GM18499 (cell line): ENCODE data around the gene ALCAM.

ENCODE experiments used
- ATAC-seq: cut with Tn5 transposase; IDR thresholded peaks from one replicate; pipeline ENCODE4 v1.9.1; 2021; ENCODE audit warnings: moderate number of reproducible peaks; ENCODE audit not compliant: insufficient read depth, unreplicated experiment

The ALCAM gene

DNA sequence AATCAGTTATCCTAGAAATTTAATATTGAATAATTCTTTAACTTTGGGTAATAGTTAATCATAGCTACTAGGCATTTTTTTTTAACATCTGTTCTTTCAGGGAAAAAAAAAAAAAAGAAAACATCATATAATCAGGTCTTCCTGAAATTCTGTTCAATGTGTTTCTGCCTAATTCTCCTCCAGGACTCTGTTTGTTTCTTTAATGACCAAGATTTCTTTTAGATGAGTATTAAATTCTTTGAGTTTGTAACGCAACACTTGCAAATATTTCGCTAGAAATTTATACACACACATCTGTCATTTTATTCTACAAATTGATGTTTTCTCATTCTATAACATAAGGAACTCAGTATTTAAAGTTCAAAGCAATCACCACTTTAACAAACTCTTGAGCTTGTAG, 56.7 kb downstream of the ALCAM start:
- ATAC-seq: no peak

DNA sequence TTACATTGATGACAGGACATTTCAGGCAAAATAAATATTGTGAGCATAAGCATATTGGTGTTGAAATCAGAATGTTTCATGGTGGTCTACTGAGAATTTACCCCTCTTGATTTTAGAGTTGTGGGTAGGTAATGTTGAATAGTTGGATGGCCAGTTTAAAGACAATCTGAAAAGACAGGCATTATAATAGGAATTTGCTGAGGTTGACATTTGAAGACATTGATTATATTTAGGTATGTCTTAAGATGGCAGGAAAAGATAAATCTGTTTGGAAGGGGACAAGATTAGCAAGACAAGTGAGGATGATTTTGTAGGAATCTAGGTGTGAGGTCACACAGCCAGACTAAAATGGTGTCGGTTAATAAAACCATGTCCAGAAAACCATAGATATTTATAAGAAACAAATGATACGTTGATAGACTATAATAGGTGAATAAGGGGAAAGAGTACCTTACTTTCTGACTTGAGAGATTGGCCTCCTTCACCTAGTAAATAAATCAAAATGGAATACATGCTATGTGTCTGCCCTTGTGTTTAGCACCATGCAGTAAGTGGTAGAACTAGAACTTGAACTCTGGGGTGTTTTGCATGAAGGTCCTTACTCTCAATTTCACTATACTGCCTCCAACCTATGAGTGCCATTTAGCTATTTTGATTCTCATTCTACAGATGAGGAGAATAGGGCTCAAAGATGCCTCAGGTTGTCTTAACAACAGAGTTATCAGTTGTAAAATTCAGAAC, 57.9 kb downstream of the ALCAM start:
- ATAC-seq: no peak

DNA sequence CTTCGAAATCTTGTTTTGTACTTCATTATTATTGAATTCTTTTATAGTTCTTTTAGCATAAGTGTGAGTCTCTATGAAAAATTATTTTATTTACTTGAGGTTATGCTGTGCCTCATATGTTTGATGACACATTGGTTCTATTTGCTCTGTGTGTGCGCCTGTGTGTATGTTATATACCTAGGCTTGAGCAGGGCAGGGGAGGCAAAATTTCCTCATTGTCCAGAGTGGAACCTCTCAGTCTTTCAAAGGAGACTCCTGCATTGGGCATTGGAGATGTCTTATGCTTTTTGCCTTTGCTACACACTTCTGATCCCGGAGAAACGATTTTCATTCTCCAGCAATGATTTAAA, 58.4 kb downstream of the ALCAM start:
- ATAC-seq: no peak

DNA sequence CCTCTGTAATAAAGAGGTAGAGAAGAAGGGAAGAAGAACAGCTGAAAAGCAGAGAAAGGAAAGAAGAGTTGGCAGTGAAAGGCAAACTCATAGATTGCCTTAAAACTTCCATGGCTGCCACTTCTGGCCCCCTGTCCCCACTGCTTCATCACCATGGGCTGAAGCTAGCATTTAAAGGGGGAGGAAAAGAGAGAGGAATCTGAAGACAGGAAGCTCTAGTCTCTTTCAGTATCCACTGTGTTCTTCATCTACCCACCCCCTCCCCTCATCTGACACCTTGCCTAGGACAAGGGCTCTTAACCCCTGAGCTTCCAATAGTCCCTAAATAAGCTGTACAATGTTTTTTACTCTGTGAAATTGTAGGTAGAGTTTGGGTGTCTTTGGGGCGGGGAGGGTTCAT, 60.6 kb downstream of the ALCAM start:
- ATAC-seq: no peak

DNA sequence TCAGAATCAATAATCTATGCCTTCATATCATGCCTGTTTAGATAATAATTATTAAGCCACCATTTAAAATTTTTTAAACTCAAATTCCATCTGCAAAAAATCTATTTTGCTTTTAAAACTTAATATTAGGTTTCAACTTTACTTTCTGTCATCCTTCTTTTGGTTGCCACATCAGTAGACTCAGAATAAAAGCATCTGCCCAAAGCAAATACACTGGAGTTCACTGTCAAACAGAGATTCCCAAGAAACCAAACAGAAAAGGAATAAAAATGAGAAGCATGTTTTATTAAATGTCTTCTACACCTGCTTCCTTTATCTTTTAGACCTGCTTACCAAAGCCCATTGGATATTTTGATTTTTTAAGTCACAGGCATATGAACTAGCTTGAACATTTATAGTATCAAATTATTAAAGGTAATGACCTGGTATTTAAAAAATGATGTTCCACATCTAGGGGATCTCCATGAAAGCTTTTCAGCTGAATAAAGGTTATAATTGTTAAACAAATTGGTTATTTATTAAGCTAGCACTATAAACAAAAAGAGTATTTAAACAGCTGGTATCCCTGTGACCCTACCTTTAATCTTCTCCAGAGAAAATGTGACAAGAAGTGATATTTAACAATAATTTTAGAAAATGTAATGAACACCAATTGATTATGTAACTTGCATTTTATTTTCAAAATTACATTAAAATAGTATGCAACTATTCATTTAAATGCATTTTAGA, 62.5 kb downstream of the ALCAM start:
- ATAC-seq: no peak

DNA sequence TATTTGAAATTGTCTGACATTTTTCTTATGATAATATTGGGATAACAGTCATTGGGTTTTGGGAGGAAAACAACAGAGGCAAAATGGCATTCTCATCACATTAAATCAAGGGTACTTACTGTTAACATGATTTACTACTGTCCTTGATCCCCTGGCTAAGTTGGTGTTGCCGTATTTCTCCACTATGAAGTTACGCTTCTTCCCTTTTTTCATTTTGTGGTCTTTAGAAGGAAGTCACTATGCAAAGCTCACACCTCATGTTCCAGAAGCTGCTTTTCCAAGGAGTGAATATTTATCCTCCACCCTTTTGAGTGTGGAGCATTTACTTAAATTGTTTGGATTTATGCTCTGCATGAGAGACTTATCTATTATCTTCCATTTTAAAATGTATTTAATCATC, 63.7 kb downstream of the ALCAM start:
- ATAC-seq: no peak

DNA sequence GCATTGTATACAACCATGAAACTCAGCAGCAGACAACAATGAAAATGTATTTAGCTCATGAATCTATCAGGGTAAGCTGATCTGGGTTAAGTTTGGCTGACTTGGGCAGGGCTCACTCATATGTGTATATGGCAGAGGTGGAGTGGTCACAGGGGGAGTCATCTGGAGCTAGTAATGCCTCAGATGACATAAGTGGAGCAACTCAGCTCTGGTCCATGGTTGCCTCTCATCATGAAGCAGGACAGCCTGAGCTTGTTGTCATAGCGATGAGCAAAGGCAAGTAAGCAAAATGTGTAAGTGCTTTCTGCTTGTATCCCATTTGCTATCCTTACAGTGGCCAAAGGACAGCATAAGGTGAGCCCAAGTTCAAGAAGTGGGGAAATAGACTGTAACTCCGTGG, 64.5 kb downstream of the ALCAM start:
- no peak for ATAC-seq

DNA sequence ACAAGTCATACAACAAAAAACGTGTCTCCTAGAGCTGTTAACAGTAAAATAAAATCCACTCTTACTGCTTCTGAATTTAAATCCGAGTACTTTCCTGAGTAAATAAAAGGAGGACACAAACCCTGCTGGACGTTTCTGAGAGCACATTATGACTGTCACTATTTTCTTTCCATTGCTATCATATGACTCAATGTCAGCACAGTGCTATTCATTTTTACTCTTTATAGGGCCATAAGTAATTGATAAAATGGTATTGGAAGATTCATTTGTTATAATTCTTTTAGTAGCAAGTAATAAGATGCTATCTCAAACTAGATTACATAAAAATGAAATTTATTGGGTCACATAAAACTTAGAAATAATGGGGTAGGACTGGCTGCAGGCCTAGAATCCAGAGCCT, 68.6 kb downstream of the ALCAM start:
- ATAC-seq: no peak

DNA sequence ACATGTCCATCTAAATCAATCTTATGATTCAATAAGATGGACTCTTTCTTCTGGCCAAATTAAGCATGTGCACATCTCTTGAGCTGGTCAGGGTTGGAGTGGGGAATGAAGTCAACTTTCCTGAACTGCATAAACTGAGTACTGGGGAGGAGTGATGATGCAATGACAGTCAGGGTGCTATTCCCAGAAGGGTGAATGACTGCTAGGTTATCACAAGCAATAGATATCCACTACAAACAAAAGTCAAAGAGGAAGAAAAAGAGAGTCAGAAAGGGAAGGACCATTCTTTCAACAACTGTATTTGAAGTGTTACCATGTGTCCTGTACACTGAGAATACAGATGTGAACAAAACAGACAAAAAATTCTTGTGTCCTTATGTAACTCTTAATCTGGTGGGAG, 70.0 kb downstream of the ALCAM start:
- ATAC-seq: no peak

DNA sequence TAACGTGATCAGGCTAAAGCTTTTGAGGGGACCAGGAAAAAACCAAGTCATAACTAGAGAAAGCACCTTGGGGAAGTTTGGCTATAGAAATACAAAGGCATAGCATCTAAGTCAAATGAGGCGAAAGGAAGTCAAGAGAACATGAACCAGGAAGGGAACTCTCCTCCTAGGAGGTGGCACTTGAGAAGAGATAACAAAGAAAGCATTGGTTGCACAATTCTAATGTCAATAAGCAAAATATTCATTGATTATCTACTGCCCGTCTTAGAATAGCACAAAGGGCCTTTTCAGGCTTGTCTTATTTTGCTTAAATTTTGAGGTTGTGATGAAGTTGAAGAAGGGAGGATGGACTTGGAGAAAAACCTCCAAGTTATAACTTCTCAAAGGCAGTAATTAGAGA, 73.4 kb downstream of the ALCAM start:
- ATAC-seq: no peak

DNA sequence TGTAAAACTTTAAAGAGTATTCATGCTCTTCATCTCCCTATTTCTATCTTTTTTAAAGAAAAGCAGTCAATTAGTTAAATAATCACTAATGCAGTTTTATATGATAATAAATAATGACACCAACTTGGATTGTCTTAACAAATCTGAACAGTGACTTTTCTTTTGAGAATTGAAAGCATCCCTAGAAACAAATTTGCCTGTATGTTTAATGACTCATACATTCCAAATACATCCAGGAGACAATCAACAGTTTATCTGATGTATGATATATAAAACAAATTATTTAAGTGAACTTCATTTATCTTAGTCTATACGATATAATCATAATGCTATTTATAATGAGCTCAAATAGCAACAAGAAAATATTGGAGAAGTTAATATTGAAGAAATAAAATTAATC, 78.0 kb downstream of the ALCAM start:
- no peak for ATAC-seq

DNA sequence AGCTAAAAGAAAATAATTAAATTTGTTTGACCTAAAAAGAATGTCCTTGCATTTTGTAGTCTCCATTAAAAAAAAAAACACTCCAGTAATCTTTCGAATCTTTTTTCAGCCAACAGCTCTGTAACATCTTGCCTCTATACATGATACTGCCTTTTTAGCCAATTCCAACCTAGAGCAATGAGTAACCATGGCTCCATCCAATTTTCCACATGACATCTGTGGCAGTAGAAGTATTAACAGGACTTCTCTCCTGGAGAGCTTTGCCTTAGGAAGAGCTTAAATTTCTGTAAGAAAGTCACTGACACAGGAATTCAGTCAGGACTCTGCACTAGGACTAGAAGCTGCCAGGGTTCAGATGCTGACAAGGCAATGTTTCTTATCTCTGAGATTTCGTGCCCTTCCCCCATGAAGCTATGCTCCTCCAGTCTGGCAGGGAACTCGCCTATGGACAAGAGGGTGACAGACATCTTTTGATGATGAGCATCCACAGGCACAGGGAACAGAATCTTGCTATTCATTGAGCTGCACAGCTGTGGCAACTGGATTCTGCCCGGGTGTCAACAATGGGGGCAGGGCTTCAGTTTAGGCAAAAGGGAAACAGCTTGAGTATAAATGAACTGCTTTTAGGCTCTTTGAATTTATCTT, 81.8 kb downstream of the ALCAM start:
- no peak for ATAC-seq

DNA sequence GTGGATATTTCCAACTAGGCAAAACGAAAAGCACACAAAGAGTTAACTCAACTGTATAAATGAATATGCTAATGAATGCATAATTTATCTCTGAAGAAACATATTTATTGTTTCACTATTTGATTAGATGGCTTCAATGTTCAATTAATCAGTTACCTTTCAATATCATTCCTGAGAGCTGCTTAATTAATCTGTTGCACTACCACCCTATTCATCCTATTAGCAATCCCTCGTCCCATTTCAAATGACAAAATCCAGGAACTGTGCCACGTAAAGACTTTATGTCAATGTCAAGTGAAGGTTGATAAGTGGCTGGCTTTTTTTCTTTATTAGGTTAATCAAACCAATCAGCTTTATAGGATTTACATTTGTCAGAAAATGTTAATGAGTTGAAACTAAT, 82.7 kb downstream of the ALCAM start:
- ATAC-seq: no peak

DNA sequence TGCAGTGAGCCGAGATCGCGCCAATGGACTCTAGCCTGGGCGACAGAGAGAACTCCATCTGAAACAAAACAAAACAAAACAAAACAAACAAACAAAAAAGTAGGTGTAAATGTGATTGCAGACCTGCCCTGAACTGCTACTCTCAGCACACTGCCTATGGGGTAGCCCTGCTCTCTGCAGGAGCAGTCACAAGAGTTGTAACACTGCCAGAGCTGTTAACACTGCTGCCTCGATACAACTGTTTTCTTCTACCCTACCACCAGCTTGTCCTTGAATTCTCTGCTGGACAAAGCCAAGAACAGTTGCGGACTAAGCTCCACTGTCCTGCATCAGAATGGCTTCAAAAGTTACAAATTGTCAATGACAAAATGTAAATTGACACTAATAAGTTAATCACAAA, 89.3 kb downstream of the ALCAM start:
- no peak for ATAC-seq

DNA sequence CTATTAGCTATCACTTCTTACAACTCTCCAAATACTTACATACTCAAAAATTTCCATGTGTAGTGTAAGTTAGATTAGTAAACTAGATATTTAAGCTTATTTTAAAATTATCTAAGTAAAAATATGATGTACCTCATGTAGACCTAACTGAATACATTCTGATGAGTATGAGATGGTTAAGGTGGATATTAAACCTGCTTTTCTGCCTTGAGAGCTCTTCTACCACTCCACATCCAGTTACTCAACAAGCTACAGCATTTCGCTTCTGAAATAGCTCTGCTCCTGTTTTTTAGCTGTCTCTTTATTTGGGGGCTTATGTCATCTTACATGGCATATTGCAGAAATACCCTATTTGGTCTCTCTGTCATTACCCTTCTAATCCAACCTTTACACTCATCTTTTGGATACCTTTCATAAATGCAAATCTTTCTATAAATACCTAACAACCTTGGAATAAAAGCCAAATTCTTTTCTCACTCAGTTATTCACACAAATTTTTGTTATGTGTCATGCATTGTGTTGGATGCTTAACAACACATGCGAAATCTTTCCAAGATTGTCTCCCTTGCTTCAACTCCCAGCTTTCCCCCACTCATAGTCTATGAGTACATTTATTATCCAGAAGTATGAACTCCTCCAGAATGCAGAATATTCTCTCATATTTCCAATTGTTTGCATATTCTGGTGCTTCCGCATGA, 92.0 kb downstream of the ALCAM start:
- no peak for ATAC-seq

DNA sequence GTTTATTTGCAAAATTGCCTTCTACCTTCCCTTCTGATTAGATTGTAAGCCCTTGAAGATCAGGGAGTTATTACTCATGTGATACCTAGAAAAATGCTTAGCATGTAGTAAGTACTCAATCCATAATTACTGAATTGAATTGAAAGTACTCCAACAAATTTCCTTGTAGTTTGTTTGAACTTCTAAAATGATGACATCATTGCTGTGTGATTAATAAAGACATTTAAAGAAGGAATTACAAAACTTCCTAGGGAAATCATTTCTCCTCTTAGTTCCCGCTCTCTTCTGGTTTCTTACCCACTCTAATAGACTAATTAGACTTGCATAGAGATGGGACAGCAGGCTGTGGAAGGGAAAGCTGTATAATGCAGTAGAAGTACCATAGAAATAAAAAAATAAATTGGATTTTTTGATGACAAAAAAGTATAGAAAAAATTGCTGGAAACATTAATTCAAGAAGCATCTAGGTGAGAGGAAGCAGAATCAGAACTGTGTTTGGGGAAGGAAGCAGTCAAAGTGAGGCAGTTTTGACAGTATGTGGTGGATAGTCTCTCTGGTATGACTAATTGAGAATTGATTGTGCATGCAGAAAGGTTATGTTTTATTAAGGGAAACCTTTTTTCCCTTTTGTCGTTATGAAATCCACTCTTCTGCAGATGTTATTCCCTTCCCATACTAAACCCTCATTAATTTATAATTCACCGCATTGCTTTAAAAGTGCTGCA, 93.0 kb downstream of the ALCAM start:
- peak; percentile 78 for ATAC-seq

DNA sequence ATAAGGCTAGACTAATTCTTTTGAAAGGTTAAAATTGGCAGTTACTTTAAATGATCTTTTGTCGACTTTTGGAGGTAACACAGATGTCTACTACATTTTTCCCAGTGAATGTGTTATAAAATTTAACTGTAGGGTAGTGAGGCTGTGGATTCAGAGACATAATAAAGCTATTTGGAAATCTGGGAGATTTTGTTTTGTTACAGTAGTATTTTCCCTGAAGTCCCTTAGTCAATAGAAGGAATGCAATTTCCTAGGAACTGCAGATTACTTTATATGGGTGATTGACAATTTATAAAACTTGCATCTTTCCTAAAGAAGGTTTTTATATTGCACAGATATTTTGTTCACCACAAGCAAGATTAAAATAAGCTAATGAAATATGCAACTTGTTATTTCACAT, 96.9 kb downstream of the ALCAM start:
- ATAC-seq: no peak

DNA sequence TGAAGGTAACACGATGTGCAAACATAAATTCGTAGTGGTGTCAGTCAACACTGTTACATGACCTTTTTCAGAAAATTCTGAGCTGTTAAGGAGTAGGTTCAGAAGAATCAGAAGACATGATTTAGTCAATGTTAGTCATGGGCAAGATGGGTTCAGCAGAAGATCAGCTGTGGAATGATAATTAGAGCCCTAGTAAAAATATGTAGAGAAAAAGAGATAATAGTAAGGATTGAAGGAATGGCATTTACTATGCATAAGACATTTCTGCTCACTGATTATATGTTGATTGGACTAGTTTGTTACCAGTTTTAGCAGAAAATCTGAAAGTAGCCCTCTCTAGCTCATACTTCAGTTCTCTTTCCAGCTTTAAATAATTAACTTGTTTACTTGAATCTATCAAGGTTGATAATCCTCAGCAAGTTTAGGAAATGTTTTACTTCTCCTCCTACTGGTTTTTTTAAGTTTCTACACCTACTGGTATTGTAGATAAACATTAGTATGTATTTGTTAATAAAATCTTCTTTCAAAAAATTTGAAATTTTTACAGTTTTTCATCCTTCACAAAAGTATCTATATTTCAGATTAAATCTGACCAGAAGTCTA, 98.6 kb downstream of the ALCAM start:
- no peak for ATAC-seq

DNA sequence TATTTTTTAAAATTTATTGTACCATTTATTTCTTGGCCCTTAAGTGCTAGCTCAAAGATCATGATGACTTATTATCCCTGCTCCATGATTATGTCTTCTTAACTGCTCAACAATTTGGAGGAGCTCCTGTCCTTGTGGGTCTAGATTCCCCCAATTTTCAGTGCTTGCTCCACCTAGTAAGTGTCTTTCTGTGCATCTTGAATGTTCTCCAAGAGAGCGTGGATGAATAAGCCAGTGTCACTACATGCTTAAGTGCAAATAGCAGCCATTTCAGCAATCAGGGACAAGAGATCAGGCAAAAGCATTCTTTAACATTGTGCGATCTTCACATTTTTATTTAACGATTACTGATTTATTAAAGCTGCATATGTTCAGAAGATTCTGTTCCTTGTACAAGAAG, 99.4 kb downstream of the ALCAM start:
- no peak for ATAC-seq
